HG03135 (cell line): Measurements from ENCODE around the gene ALDH2.
"Not testable (repeated sequence)": the region's sequence is repeated elsewhere in the genome, so short reads cannot be mapped to it uniquely, and the experiment has no call there.

Experiments
- ATAC-seq: cut with Tn5 transposase; IDR thresholded peaks from one replicate; pipeline ENCODE4 v1.9.1; 2021; ENCODE audit warnings: mild to moderate bottlenecking, moderate library complexity; ENCODE audit not compliant: unreplicated experiment

Gene ALDH2

GRCh38 chr12:111824312-111824711 lies 57.6 kb downstream of the ALDH2 start:
- ATAC-seq: not testable (repeated sequence)

- ATAC-seq: no peak
These were observed 58.8 kb downstream of the ALDH2 start for GRCh38 chr12:111825509-111825908.

- ATAC-seq: no peak
These were observed 59.6 kb downstream of the ALDH2 start for GRCh38 chr12:111826316-111826715.

- ATAC-seq: no peak
These were observed 60.3 kb downstream of the ALDH2 start for GRCh38 chr12:111826992-111827391.

- ATAC-seq: no peak
These were observed 61.2 kb downstream of the ALDH2 start for GRCh38 chr12:111827907-111828306.

- ATAC-seq: no peak
These were observed 61.7 kb downstream of the ALDH2 start for GRCh38 chr12:111828338-111828979.

GRCh38 chr12:111829635-111830034 lies 62.9 kb downstream of the ALDH2 start:
- ATAC-seq: not testable (repeated sequence)

GRCh38 chr12:111834740-111835386 lies 68.1 kb downstream of the ALDH2 start:
- not testable (repeated sequence) for ATAC-seq

- ATAC-seq: not testable (repeated sequence)
These were observed 68.9 kb downstream of the ALDH2 start for GRCh38 chr12:111835531-111836181.

- no peak for ATAC-seq
These were observed 71.6 kb downstream of the ALDH2 start for GRCh38 chr12:111838353-111838752.

GRCh38 chr12:111840807-111841206 lies 74.1 kb downstream of the ALDH2 start:
- ATAC-seq: no peak

GRCh38 chr12:111841236-111841749 lies 74.6 kb downstream of the ALDH2 start:
- no peak for ATAC-seq

- ATAC-seq: peak; percentile 66
These were observed 75.2 kb downstream of the ALDH2 start, which contains the start of gene MAPKAPK5 for GRCh38 chr12:111841750-111842555. MAPKAPK5 (plus strand) TSS chr12:111842228; CDS start chr12:111842734, 506 bp downstream.

- peak; percentile 10 for ATAC-seq
These were observed 76.0 kb downstream of the ALDH2 start for GRCh38 chr12:111842556-111843396.

- no peak for ATAC-seq
These were observed 79.3 kb downstream of the ALDH2 start for GRCh38 chr12:111846016-111846415.

GRCh38 chr12:111850526-111850925 lies 83.8 kb downstream of the ALDH2 start:
- ATAC-seq: no peak

- no peak for ATAC-seq
These were observed 91.5 kb downstream of the ALDH2 start for GRCh38 chr12:111858186-111858585.

- no peak for ATAC-seq
These were observed 92.0 kb downstream of the ALDH2 start for GRCh38 chr12:111858778-111859177.

- no peak for ATAC-seq
These were observed 98.2 kb downstream of the ALDH2 start for GRCh38 chr12:111864913-111865312.
